GM12878 (cell line): ENCODE data around the gene KIF25. TPM values are rescaled to one million over a fixed set of nuclear protein-coding genes. Genes with fewer than 3 reads are reported as not detected.

Experiments
- LARP7 ChIP-seq: fragments of 450-650 bp; IDR thresholded peaks from 2 replicates; pipeline ENCODE4 v1.6.1; 2017; ENCODE audit warnings: mild to moderate bottlenecking
- MEF2B ChIP-seq: fragments of 450-650 bp; IDR thresholded peaks from 2 replicates; pipeline ENCODE4 v1.6.1; 2018; ENCODE audit warnings: mild to moderate bottlenecking, moderate library complexity; ENCODE audit not compliant: partially characterized antibody, poor library complexity, severe bottlenecking
- YY1 ChIP-seq: IDR thresholded peaks from 2 replicates; pipeline ENCODE4 v1.6.1; 2011; ENCODE audit warnings: low read depth, mild to moderate bottlenecking, low read length
- polyA plus RNA-seq, 11 experiments: library from polyadenylated mRNA; depleted of rRNA in 4 of 11; unstranded in 6 of 11; stranded (reverse) in 5 of 11; fragments of >200 nt; fragmentation: Nextera tagmentation in 4 of 11; fragmentation: Illumina TruSeq in 1 of 11; extraction: Ambion mirVana in 4 of 11; extraction: Trizol in 1 of 11; gene quantifications; 1 replicate in 1 of 11; 2 replicates in 10 of 11; pipeline versions ENCODE4 v1.2.1 to v1.2.3, GENCODE V29; 2011 to 2016; ENCODE audit warnings: inconsistent platforms in 2 of 11, missing spikeins in 2 of 11, low read depth in 1 of 11
- total RNA-seq, 4 experiments: library from RNA; depleted of rRNA in 3 of 4; stranded (reverse); fragments of >200 nt in 3 of 4; fragmentation: Illumina TruSeq in 1 of 4; extraction: Trizol in 1 of 4; gene quantifications; 2 replicates each; pipeline versions ENCODE4 v1.2.1 to v1.2.3, GENCODE V29; 2013 to 2021
- TF ChIP-seq, protein P1 (sequence below): fragments of 450-650 bp; IDR thresholded peaks from 2 replicates; pipeline ENCODE4 v1.6.1; 2017; ENCODE audit warnings: mild to moderate bottlenecking, moderate library complexity
- TF ChIP-seq, protein P2 (sequence below): IDR thresholded peaks from 2 replicates; pipeline ENCODE4 v1.6.1; 2012; ENCODE audit warnings: low read length, inconsistent platforms
- TF ChIP-seq, protein P3 (sequence below): IDR thresholded peaks from 2 replicates; pipeline ENCODE4 v1.6.1; 2011; ENCODE audit warnings: mild to moderate bottlenecking, low read depth, low read length, moderate library complexity; ENCODE audit not compliant: insufficient replicate concordance

Gene KIF25
- total and polyA plus RNA-seq, 10 of the 15 experiments (the other 5 are each of a cell fraction or from before 2014, with no cell fraction given) = not detected

DNA sequence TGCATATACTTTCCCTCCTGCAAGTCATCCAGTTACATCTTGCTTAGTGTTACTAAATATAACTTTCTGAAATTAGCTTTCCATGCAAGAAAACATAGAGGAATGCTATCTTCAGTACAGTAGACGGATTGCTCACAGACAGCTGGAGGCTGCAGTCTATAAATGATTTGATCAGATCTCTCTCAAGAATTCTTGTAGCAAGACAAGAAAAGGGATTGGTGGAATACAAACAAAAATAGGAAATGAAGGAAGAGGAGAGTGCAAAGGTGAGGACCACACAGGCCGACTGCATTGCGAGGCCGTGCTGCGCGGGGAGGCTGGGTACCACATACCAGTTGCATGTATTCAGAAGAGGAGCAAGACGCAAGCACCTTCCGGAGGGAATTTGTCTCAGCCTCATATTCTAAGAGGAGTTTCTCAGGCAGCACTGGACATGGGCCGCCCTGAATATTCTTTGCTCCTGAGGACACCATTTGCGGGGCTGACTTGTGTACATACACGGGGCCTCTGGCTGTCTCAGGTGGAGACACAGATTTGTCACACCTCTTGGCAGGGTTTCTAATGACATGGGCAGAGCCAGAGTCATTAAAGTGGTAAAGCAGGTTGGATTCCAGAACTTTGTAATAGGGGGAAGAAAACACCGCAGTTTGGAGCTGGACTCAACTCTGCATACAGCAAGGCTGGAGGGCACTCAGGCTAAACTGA is 22.7 kb upstream of the KIF25 start (continued):
- TF ChIP-seq, protein P1, sequence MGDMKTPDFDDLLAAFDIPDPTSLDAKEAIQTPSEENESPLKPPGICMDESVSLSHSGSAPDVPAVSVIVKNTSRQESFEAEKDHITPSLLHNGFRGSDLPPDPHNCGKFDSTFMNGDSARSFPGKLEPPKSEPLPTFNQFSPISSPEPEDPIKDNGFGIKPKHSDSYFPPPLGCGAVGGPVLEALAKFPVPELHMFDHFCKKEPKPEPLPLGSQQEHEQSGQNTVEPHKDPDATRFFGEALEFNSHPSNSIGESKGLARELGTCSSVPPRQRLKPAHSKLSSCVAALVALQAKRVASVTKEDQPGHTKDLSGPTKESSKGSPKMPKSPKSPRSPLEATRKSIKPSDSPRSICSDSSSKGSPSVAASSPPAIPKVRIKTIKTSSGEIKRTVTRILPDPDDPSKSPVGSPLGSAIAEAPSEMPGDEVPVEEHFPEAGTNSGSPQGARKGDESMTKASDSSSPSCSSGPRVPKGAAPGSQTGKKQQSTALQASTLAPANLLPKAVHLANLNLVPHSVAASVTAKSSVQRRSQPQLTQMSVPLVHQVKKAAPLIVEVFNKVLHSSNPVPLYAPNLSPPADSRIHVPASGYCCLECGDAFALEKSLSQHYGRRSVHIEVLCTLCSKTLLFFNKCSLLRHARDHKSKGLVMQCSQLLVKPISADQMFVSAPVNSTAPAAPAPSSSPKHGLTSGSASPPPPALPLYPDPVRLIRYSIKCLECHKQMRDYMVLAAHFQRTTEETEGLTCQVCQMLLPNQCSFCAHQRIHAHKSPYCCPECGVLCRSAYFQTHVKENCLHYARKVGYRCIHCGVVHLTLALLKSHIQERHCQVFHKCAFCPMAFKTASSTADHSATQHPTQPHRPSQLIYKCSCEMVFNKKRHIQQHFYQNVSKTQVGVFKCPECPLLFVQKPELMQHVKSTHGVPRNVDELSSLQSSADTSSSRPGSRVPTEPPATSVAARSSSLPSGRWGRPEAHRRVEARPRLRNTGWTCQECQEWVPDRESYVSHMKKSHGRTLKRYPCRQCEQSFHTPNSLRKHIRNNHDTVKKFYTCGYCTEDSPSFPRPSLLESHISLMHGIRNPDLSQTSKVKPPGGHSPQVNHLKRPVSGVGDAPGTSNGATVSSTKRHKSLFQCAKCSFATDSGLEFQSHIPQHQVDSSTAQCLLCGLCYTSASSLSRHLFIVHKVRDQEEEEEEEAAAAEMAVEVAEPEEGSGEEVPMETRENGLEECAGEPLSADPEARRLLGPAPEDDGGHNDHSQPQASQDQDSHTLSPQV = no peak
- TF ChIP-seq LARP7 (no peak), MEF2B (no peak), YY1 (no peak)
- TF ChIP-seq, protein P2, sequence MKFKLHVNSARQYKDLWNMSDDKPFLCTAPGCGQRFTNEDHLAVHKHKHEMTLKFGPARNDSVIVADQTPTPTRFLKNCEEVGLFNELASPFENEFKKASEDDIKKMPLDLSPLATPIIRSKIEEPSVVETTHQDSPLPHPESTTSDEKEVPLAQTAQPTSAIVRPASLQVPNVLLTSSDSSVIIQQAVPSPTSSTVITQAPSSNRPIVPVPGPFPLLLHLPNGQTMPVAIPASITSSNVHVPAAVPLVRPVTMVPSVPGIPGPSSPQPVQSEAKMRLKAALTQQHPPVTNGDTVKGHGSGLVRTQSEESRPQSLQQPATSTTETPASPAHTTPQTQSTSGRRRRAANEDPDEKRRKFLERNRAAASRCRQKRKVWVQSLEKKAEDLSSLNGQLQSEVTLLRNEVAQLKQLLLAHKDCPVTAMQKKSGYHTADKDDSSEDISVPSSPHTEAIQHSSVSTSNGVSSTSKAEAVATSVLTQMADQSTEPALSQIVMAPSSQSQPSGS = no peak
- TF ChIP-seq, protein P3, sequence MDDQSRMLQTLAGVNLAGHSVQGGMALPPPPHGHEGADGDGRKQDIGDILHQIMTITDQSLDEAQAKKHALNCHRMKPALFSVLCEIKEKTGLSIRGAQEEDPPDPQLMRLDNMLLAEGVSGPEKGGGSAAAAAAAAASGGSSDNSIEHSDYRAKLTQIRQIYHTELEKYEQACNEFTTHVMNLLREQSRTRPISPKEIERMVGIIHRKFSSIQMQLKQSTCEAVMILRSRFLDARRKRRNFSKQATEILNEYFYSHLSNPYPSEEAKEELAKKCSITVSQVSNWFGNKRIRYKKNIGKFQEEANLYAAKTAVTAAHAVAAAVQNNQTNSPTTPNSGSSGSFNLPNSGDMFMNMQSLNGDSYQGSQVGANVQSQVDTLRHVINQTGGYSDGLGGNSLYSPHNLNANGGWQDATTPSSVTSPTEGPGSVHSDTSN = no peak
